Measurements from ENCODE around the gene UBR4. TPM values are rescaled to one million over a fixed set of nuclear protein-coding genes. Genes with fewer than 3 reads are reported as not detected.

The UBR4 gene
- total RNA-seq, 1 experiment from 2014 or later, result 107 TPM

GRCh38 chr1:19189270-19189669 lies 20.8 kb downstream of the UBR4 start:
- H3K9ac ChIP-seq (ENCODE audit: low read length), result no peak overlapping the region

More at GRCh38 chr1:19189270-19189669, 20.8 kb downstream of the UBR4 start:
- Histone ChIP-seq H3K27ac (ENCODE audit: low read depth, low read length) (no peak overlapping the region), H3K79me2 (ENCODE audit: insufficient read depth, low read length) (peaks cover 27% of the 10 kb centered on the region), H3K4me2 (ENCODE audit: low read length) (no peak overlapping the region), H4K20me1 (ENCODE audit: insufficient read depth) (no peaks in the 10 kb centered on the region), H3K36me3 (ENCODE audit: control insufficient read depth in 1 of 2, insufficient read depth in 2 of 2, low read length in 2 of 2) (peaks cover 65 to 75% of the 10 kb centered on the region in 2 experiments), H3K9me2 (ENCODE audit: insufficient read depth) (no peaks in the 10 kb centered on the region), H2AFZ (ENCODE audit: low read depth, low read length, poor library complexity, severe bottlenecking) (no peak overlapping the region), H3K4me3 (replicated peaks in 1 of 2; ENCODE audit: low read depth in 1 of 2, low read length in 2 of 2) (no peak overlapping the region), H3K27me3 (ENCODE audit: insufficient read depth, low read length) (no peaks in the 10 kb centered on the region), H3K9me3 (ENCODE audit: control insufficient read depth in 1 of 2, insufficient read depth in 1 of 2, low read depth in 1 of 2, low read length in 2 of 2) (no peaks in the 10 kb centered on the region), H3K4me1 (ENCODE audit: control insufficient read depth in 1 of 2, insufficient read depth in 2 of 2, low read length in 2 of 2) (no peaks in the 10 kb centered on the region)
- DNase-seq (ENCODE audit: low read depth, low spot score), result no peak
- intact Hi-C loops (cut with micrococcal nuclease), result no loop called here
- ChIA-PET RAD21 (ENCODE audit: low non-redundant PET in 1 of 2, low total read pairs in 2 of 2, uncharacterized antibody in 2 of 2, unreplicated experiment in 2 of 2) (no interaction called here), POLR2A (no interaction called here), CTCF (no interaction called here)
- TF ChIP-seq SIN3A (IDR thresholded peaks at IDR 0.05; ENCODE audit: low read depth) (no peak), TCF7L2 (IDR thresholded peaks at IDR 0.05; ENCODE audit: borderline replicate concordance, extremely low read depth, insufficient read depth, insufficient read length) (no peak), FOSL1 (IDR thresholded peaks at IDR 0.05; ENCODE audit: low read depth) (no peak), ZNF274 (IDR thresholded peaks at IDR 0.05; ENCODE audit: low read depth, low read length) (no peak), EZH2phosphoT487 (IDR thresholded peaks at IDR 0.05; ENCODE audit: borderline replicate concordance) (no peak), ZFX (IDR thresholded peaks at IDR 0.05) (no peak), CTCF (IDR thresholded peaks at IDR 0.05 in 2 of 3, conservative IDR thresholded peaks at IDR 0.05 in 1 of 3; ENCODE audit: borderline replicate concordance in 1 of 3, insufficient read depth in 1 of 3, low read depth in 2 of 3, low read length in 2 of 3) (no peak), RAD21 (IDR thresholded peaks at IDR 0.05; ENCODE audit: low read depth) (no peak), REST (IDR thresholded peaks at IDR 0.05; ENCODE audit: low read depth) (no peak), EZH2 (IDR thresholded peaks at IDR 0.05) (no peak), ELF1 (IDR thresholded peaks at IDR 0.05; ENCODE audit: borderline replicate concordance, low read depth) (no peak), CEBPB (IDR thresholded peaks at IDR 0.05; ENCODE audit: low read depth) (no peak), JUND (IDR thresholded peaks at IDR 0.05) (no peak), CBX3 (IDR thresholded peaks at IDR 0.05; ENCODE audit: low read depth) (no peak), POLR2AphosphoS5 (IDR thresholded peaks at IDR 0.05; ENCODE audit: low read depth, low read length) (no peak), SRF (IDR thresholded peaks at IDR 0.05; ENCODE audit: low read depth) (no peak), ATF3 (IDR thresholded peaks at IDR 0.05) (no peak)
- no TSS peak for BruUV-seq (replicated peaks)
- no peak for ATAC-seq

Data from HCT116 (cell line).